NCI-H82 treated with DMSO at 0.1 percent for 48 hours (cell line): ENCODE data around the gene BLM.
A peak's percentile ranks its signal among the peaks of the same experiment; 100 is the strongest.
"Not testable (repeated sequence)": the region's sequence is repeated elsewhere in the genome, so short reads cannot be mapped to it uniquely, and the experiment has no call there.

Source experiments
- DNase-seq: peaks from one replicate; lab custom pipeline; 2025; ENCODE audit not compliant: unreplicated experiment; lab: John Stamatoyannopoulos, UW

BLM gene

GRCh38 chr15:90716976-90717821 is at the start of gene BLM:
BLM (plus strand) TSS chr15:90717346; CDS start chr15:90747393, 30,047 bp downstream.
- peak; percentile 93 for DNase-seq

GRCh38 chr15:90667755-90668345 is 49.3 kb upstream of the BLM start:
- DNase-seq, result not testable (repeated sequence)

GRCh38 chr15:90670631-90671030 is 46.5 kb upstream of the BLM start:
- DNase-seq, result not testable (repeated sequence)

GRCh38 chr15:90671216-90671615 is 45.9 kb upstream of the BLM start:
- no peak for DNase-seq

GRCh38 chr15:90673357-90673756 is 43.8 kb upstream of the BLM start:
- DNase-seq, result not testable (repeated sequence)

- DNase-seq, result no peak
Observed at GRCh38 chr15:90674476-90674875, 42.7 kb upstream of the BLM start.

GRCh38 chr15:90675464-90675863 is 41.7 kb upstream of the BLM start:
- DNase-seq, result no peak

- DNase-seq, result no peak
Observed at GRCh38 chr15:90677807-90678790, 39.0 kb upstream of the BLM start.

- no peak for DNase-seq
Observed at GRCh38 chr15:90679959-90680358, 37.2 kb upstream of the BLM start.

- DNase-seq, result no peak
Observed at GRCh38 chr15:90680371-90680935, 36.7 kb upstream of the BLM start.

- DNase-seq, result no peak
Observed at GRCh38 chr15:90681056-90681455, 36.1 kb upstream of the BLM start.

GRCh38 chr15:90681480-90681879 is 35.7 kb upstream of the BLM start:
- DNase-seq, result no peak

- no peak for DNase-seq
Observed at GRCh38 chr15:90683371-90683770, 33.8 kb upstream of the BLM start.

- DNase-seq, result no peak
Observed at GRCh38 chr15:90683876-90684275, 33.3 kb upstream of the BLM start.

- no peak for DNase-seq
Observed at GRCh38 chr15:90684281-90684680, 32.9 kb upstream of the BLM start.

- DNase-seq, result no peak
Observed at GRCh38 chr15:90685591-90686434, 31.3 kb upstream of the BLM start.

- peak; percentile 95 for DNase-seq
Observed at GRCh38 chr15:90686435-90687218, 30.5 kb upstream of the BLM start.

- DNase-seq, result not testable (repeated sequence)
Observed at GRCh38 chr15:90689326-90689961, 27.7 kb upstream of the BLM start.

GRCh38 chr15:90690585-90690984 is 26.6 kb upstream of the BLM start:
- DNase-seq, result no peak
